ENCODE data around the gene MID1. TPM values are rescaled to one million over a fixed set of nuclear protein-coding genes. Genes with fewer than 3 reads are reported as not detected.
"Not testable (repeated sequence)": the region's sequence is repeated elsewhere in the genome, so short reads cannot be mapped to it uniquely, and the experiment has no call there.

MID1 gene
- total RNA-seq, 1 experiment from 2014 or later, result 12.5 TPM

DNA sequence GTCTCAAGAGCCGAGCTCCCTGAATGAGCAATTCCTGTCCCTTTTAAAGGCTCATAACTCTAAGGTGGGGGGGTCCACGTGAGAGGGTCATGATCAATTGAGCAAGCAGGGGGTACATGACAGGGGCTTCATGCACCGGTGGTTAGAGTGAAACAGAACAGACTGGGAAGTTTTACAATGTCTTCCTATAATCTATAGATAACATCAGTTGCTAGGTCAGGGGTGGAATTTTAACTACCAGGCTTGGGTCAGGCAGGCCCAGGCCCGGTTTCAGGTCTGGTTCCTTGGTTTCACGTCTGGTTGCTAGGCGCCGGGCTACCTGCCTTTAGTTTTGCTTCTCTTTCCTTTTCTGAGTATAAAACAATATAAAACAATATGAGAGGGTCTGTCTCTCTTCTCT lies 35.5 kb downstream of the MID1 start:
- DNase-seq (ENCODE audit: low read depth); in situ Hi-C loops (cut with HindIII; ENCODE audit: low pct_unique_long_range_greater_than_20kb, low sequenced_read_pairs): not testable (repeated sequence)

DNA sequence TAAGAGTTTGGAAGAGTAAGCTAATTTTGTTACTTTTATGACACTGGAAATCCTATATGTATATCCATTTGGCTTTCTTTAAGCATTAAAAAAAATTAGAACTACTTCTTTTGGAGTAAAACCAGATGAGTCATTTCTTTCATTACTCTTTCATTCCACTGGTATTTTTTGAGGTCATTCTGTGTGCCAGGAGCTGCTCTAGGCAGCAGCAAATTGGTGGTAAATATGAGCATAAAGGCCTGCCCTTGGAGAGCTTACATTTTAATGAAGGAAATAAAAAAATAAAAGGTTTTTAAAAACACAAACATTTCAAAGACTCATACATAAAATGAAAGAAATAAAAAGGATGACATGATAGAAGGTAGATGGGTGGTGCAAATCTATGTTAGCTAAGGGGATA lies 37.4 kb downstream of the MID1 start:
- in situ Hi-C loops (cut with HindIII; ENCODE audit: low pct_unique_long_range_greater_than_20kb, low sequenced_read_pairs), result no loop called here

DNA sequence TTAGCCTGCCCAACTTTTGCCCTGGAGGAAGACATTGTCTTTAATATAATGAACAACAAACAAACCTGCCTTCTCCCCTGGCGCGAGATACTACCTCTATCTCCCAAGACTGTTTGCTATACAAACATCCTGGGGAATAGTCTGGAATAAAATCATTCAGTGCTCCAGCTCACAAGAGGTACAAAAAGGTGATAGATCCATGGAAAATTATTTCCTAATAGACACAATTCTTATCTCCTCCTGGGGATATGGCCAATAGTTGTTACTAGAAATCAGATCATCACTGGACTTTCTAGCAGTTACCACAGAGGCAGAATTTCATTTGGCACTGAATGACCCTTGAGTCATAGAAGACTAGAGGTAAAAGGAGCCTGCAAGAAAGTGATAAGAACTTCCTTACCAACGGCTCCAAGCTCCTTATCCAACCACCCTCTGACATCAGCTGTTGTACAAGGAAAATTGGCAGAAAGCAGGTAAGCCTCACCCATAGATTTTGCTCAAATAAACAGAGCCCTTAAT lies 38.1 kb downstream of the MID1 start:
- DNase-seq (ENCODE audit: low read depth), result no peak
- in situ Hi-C loops (cut with HindIII; ENCODE audit: low pct_unique_long_range_greater_than_20kb, low sequenced_read_pairs), result no loop called here

More for the DNA sequence above, 37.4 kb downstream of the MID1 start:
- no peak for DNase-seq (ENCODE audit: low read depth)

DNA sequence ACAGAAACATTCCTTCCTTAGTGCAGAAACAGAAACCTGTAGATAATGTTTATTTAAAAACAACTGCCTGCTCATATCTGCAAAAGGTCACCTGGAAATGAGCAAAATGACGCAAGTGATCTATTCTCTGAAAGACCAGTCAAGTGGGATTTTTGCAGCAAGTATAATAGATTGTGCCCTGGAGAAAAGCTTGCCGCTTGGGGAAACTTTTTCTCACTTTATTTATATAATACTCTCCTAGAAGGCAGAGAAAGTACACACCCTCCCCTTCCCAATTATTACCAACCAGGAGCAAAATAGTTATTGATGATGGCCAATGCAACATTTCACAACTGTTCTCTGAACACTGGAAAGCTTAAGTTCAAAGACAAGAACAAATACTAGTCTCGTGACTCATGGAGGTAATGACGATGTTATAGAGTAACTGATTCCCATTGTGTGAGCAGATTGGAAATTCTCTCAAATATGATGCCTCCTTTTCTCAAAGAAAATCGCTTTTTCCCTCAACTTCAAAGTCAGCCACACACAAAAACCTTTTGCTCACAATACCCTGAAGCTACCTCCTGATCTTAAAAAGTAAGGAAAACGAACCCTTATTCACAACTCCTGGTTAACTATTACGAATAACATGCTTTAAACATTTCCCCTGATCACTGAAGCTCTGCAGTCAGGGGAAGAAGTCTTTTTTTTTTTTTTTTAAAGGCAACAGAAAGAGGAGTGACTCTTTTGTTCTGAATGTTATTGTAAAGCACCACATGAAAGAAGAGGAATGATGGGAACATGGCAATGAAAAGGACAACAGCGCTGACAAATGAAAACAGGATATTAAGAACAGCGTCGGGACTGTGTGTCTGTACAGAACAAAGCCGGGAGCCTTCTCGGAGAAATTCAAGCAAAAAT lies 41.0 kb downstream of the MID1 start:
- DNase-seq (ENCODE audit: low read depth), result peak; percentile 87
- in situ Hi-C loops (cut with HindIII; ENCODE audit: low pct_unique_long_range_greater_than_20kb, low sequenced_read_pairs), result no loop called here

DNA sequence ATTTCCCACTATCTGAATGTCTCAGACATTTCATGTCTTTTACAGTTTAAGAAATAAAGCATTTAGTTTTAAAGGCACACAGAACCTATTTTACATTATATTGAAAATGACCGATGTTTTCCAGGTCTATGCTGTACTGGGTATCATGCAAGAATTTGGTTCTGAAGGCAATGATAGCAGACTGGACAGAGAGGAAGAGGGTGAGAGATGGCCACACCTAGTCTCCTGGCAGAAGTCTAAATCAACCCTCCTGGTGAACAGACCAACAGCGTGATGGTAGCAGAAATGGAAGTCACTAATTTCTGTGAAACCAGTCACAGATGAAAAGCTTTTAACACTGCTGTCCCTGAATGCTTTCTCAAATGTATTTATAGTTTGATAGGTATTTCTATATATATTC lies 41.9 kb downstream of the MID1 start:
- in situ Hi-C loops (cut with HindIII; ENCODE audit: low pct_unique_long_range_greater_than_20kb, low sequenced_read_pairs), result no loop called here
- no peak for DNase-seq (ENCODE audit: low read depth)

DNA sequence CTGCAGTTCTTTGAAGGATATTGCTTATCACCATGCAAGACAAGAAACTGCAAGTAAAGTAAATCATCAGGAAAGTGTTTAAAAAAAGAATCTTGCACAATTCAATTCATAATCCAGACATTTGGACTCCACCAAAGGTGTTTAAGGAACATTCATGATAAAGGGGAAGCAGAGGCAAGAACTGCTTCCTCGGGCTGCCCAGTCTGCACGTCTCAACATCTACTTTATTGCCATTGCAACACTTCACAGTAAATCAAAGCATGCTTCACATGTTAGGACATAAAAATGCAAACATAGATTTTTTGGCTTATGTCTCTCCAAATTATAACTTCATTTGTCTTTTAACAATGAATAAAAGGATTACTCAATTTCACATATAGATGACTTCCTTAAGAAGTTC lies 42.5 kb downstream of the MID1 start:
- DNase-seq (ENCODE audit: low read depth), result no peak
- in situ Hi-C loops (cut with HindIII; ENCODE audit: low pct_unique_long_range_greater_than_20kb, low sequenced_read_pairs), result no loop called here

DNA sequence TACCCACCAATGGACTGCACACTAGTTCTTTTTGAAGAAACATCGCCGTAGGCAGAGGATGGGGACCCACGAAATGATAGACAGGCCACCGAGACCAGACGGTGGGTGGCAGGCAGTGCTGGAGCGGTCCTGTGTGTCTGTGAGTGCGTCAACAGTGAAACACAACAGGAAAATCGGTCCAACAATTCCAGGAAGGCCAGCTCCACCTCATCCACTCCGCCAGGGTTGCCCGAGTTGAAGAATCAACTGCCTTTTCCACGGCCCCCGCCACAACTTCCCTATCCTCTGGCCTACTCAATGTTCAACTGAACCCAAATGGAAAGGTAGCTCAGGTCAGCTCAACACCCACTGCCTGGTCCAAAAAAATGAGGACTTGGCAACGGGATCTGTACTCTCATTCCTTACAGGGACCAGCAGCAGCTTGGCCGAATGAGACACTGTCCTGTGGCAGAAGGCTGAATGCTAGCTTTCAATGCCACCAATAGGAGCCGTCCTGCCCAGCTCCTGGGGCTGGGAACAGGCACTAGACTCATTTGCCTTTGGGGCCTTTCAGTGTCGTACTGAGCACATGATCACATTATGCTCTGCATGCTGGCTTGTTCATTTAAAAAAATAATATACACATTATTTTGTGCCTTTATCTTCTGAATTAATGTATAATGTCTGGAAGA lies 43.5 kb downstream of the MID1 start:
- in situ Hi-C loops (cut with HindIII; ENCODE audit: low pct_unique_long_range_greater_than_20kb, low sequenced_read_pairs), result no loop called here
- peak; percentile 66 for DNase-seq (ENCODE audit: low read depth)

DNA sequence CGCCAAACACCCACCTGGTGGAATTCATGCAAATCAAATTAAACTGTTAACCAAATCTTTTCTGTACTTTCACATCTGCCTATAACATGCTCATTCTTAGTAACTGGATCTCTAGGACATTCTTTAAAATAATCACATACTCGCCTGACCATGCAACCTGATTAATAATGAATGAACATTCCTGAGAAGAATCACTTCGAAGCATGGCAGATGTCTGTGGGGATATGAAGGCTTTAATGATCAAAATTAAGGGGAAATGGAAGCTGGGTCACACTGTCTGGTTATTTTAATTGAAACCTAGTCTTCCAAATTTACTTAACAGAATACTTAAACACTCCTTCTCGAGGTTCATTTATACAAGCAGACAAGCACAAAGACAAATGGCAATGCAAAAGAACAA lies 44.2 kb downstream of the MID1 start:
- in situ Hi-C loops (cut with HindIII; ENCODE audit: low pct_unique_long_range_greater_than_20kb, low sequenced_read_pairs), result no loop called here
- no peak for DNase-seq (ENCODE audit: low read depth)

DNA sequence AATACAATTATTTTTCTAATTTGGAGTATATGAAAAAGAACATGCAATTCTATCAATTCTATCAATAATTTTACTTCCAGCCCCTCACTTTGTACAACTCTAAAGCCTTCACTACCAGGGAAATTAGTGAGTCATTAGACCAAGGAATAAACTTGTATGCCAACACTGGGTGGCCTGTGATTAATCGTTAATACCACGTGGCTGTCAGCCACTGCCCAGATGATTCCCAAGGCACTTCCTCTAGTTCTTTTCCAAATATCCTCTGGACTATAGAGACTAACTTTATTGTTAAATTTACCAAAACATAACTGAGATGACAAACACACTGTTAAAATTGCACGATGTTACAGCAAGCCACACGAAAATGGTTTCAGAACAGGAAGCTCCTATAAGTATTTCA lies 45.7 kb downstream of the MID1 start:
- DNase-seq (ENCODE audit: low read depth), result peak; percentile 44

DNA sequence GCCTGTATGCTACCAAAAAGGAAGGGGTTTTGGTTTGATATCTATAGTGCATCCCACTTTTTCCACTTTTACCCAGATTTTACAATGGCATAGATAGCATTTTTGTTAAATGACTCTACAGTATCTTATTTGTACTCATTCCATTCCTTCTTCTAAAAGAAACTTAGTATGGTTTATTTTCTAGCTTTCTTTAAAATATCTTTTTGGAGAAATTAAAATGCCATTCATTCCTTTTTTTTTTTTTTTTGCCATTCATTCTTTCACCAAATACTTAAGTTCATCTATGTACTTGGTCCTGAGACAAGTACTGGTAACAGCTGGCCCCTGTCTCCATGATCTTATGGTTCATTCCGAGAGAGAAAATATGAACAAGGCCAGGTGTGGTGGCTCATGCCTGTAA lies 49.1 kb downstream of the MID1 start:
- no peak for DNase-seq (ENCODE audit: low read depth)
- in situ Hi-C loops (cut with HindIII; ENCODE audit: low pct_unique_long_range_greater_than_20kb, low sequenced_read_pairs), result no loop called here

More for the DNA sequence above, 45.7 kb downstream of the MID1 start:
- in situ Hi-C loops (cut with HindIII; ENCODE audit: low pct_unique_long_range_greater_than_20kb, low sequenced_read_pairs), result no loop called here

DNA sequence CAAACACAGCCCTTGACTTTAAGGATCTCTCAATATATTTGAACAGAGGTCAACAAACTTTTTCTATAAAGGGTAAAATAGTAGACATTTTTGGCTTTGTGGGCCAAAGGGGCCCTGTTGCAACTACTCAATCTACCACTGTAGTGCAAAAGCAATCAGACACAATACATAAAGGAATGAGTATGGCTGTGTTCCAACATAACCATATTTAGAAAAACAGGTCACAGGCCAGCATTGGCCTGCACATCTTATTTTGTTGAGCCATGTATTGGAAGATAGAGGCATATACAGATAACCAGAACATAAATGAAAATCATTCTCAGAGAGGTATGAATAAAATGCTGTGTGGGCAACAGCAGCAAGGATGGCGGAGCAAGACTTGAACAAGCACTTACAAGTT lies 49.8 kb downstream of the MID1 start:
- no peak for DNase-seq (ENCODE audit: low read depth)
- in situ Hi-C loops (cut with HindIII; ENCODE audit: low pct_unique_long_range_greater_than_20kb, low sequenced_read_pairs), result no loop called here

DNA sequence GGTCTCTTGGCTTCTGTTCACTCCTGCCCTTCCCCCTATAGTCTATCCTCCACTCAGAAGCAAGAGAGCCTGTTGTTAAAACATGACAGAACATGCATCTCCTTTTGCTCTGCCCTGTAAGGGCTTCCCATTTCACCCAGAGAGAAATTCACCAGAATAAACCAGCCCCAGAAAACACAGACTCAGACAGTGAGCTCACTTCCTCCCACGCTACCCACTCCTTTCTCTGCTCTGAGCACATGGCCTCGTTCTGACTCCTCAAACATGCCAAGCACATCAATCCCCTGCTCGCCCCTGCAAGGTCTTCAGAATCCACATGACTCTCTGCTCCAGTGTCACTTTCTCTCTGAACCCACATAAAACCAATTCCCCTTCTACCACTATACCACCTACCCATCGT lies 50.4 kb downstream of the MID1 start:
- in situ Hi-C loops (cut with HindIII; ENCODE audit: low pct_unique_long_range_greater_than_20kb, low sequenced_read_pairs), result no loop called here
- DNase-seq (ENCODE audit: low read depth), result no peak

DNA sequence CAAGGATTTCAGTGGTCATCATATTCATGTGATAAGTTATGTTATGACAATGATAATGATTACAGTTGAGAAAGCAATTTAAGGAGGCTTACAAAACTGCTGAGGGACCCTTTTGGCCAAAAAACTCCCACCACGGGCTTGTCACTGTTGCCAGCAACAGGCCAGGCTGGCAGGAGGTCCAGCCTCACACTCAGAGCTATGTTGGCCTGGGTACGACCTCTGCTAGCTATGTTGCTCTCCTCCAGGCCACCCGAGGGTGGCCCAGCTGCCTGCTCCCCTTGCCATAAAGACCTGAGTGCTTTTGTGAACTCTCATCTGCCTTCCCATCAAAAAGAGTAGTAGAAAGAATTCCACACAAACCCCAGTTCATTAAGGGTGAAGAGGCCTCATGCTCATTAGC lies 52.0 kb downstream of the MID1 start:
- DNase-seq (ENCODE audit: low read depth), result no peak
- in situ Hi-C loops (cut with HindIII; ENCODE audit: low pct_unique_long_range_greater_than_20kb, low sequenced_read_pairs), result no loop called here

DNA sequence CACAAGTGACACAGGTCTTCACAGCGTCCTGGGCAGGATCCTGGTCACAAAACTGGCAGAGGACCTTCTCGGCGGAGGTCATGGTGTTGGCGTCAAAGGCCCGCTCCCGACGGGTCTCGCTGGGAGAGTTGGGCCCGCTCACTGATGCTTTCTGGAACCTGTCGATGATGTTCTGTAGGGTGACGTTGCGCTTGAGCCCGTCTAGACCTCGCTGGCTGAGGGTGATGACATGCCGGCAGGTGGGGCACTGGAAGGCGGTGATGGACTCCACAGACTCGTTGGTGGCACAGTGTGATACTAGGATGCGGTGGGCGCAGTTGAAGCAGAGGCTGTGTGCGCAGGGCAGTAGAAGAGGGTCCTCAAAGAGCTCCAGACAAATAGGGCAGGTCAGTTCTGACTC lies 53.2 kb downstream of the MID1 start:
- no peak for DNase-seq (ENCODE audit: low read depth)
- in situ Hi-C loops (cut with HindIII; ENCODE audit: low pct_unique_long_range_greater_than_20kb, low sequenced_read_pairs), result no loop called here

DNA sequence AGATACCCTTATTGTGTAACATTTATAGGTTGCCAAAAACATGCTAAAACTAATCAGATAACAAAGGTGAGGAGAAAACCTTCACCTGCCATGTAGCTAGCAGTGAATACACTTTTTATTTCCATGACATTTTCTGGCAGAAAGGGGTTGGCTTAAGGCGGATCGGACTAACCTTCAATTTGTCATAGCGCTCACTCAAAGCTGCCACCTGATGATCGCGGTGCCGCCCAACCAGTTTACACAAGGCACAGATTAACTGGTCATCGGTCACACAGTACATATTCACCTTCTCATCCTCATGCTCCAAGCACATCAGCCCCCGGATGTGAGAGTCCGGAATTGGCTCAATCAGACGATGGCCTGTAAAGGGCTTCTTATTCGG lies 53.7 kb downstream of the MID1 start:
- peak; percentile 89 for DNase-seq (ENCODE audit: low read depth)

DNA sequence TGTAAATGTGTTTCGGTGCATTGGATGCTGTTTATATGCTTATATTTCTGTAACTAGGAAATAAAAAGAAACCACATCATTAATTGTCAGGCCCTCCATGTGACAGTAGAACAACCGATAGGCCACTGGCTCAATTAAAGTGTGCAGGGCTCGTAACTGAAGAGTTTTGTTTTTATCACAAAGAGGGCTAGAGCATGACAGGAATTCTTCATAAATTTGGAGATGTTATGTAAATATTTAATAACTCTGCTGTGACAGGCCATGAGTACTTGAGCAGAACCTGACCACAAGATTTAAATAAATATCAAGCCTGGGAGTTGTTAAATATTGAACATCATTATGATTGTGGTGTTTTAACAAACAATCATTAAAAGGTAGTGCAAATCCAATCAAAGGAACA lies 55.9 kb downstream of the MID1 start:
- in situ Hi-C loops (cut with HindIII; ENCODE audit: low pct_unique_long_range_greater_than_20kb, low sequenced_read_pairs), result no loop called here

More for the DNA sequence above, 53.7 kb downstream of the MID1 start:
- in situ Hi-C loops (cut with HindIII; ENCODE audit: low pct_unique_long_range_greater_than_20kb, low sequenced_read_pairs), result no loop called here

DNA sequence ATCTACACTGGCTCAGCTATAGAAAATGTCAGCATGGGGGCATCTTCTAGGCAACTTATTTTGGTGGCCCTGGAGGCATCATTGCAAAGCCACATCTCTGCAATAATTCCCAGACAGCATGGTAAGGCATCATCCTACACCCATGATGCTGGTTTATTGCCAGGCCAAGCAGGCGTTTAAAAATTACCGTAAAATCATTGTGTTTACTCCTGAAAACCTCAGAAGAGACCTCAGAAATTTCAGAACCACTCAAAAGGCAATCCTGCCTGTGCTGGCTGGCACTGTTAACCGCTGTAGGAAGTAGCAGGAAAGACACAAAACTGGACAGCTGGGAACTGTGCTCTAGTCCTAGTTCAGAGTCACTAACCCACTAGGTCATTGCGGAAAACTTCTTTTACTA lies 63.2 kb downstream of the MID1 start:
- no peak for DNase-seq (ENCODE audit: low read depth)
- in situ Hi-C loops (cut with HindIII; ENCODE audit: low pct_unique_long_range_greater_than_20kb, low sequenced_read_pairs), result no loop called here

More for the DNA sequence above, 55.9 kb downstream of the MID1 start:
- no peak for DNase-seq (ENCODE audit: low read depth)

DNA sequence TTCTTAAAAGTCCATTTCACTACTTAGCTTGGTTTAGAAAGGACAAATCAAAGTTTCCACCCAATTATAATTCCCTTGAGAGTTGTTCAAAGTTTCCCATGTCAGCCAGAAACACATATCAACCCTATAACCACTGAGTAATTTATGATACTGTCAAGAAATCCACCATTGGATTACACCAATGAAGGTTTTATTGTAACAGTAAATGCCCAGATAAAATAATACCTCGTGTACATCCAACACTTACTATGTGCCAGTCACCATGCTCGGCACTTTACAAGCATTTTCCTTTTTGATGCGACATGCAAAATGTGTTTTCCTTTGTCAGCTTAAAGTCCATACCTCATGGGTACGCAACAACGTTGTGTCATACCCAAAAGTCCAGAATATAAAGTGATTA lies 64.0 kb downstream of the MID1 start:
- DNase-seq (ENCODE audit: low read depth), result no peak
- in situ Hi-C loops (cut with HindIII; ENCODE audit: low pct_unique_long_range_greater_than_20kb, low sequenced_read_pairs), result no loop called here

DNA sequence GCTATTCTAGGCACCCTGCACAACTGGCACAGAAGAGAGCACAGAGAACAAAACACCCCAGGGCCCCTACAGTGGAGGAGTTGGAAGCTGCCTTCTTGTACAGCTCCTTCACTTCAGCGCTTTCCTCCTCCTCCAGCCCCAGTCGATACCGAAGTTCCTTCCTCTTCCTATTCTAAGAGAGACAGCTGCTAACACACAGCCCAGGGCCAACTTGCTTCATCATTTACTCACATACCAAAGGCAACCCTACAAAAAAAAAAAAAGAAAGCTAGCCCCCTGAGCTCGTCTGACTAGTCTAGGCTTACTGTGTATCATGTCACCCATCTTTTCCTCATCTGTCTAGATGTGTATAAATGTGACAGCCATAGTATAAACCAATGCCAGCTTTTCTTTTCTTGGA lies 64.5 kb downstream of the MID1 start:
- no peak for DNase-seq (ENCODE audit: low read depth)
- in situ Hi-C loops (cut with HindIII; ENCODE audit: low pct_unique_long_range_greater_than_20kb, low sequenced_read_pairs), result no loop called here

Data from Caki2 (cell line).